Mucosa of rectum (tissue), 2 donors: ENCODE data around the gene IFNA16.
"Not testable (repeated sequence)": the region's sequence is repeated elsewhere in the genome, so short reads cannot be mapped to it uniquely, and the experiment has no call there.

Experiments
- H3K27ac ChIP-seq, 2 donors: one replicate each; pipeline ENCODE4 v1.7.0; 2013; ENCODE audit warnings: inconsistent platforms in 2 of 2, low read depth in 2 of 2, low read length in 2 of 2
- H3K27me3 ChIP-seq, 2 donors: one replicate each; pipeline ENCODE4 v1.7.0; 2013; ENCODE audit warnings: low read length in 2 of 2; ENCODE audit not compliant: control insufficient read depth in 2 of 2, insufficient read depth in 2 of 2
- H3K36me3 ChIP-seq, 2 donors: one replicate each; pipeline ENCODE4 v1.7.0; 2013; ENCODE audit warnings: low read length in 2 of 2; ENCODE audit not compliant: control insufficient read depth in 2 of 2, insufficient read depth in 2 of 2
- H3K4me1 ChIP-seq, 2 donors: one replicate each; pipeline ENCODE4 v1.7.0; 2013; ENCODE audit warnings: low read length in 2 of 2, mild to moderate bottlenecking in 1 of 2; ENCODE audit not compliant: control insufficient read depth in 2 of 2, insufficient read depth in 2 of 2
- H3K4me3 ChIP-seq, 2 donors: one replicate each; pipeline ENCODE4 v1.7.0; 2013; ENCODE audit warnings: low read length in 2 of 2
- H3K9ac ChIP-seq, 2 donors: one replicate each; pipeline ENCODE4 v1.7.0; 2013; ENCODE audit warnings: low read length in 2 of 2, low read depth in 1 of 2, mild to moderate bottlenecking in 1 of 2
- H3K9me3 ChIP-seq, 2 donors: one replicate each; pipeline ENCODE4 v1.7.0; 2013; ENCODE audit warnings: low read length in 2 of 2; ENCODE audit not compliant: control insufficient read depth in 2 of 2
- donor health status: healthy.
- donor health status: Normal muscosa, but diverticular disease.

The IFNA16 gene

GRCh38 chr9:21202105-21202504 lies 15.0 kb downstream of the IFNA16 start, which contains the start of gene IFNA7:
Gene IFNA7 (minus strand): TSS chr9:21202205. CDS start chr9:21202165, 40 bp downstream.
- H3K27me3 ChIP-seq, H3K27ac ChIP-seq, H3K9ac ChIP-seq, H3K36me3 ChIP-seq, H3K4me1 ChIP-seq, H3K4me3 ChIP-seq, H3K9me3 ChIP-seq: not testable (repeated sequence)

- not testable (repeated sequence) for H3K27ac ChIP-seq, H3K4me3 ChIP-seq, H3K27me3 ChIP-seq, H3K9me3 ChIP-seq, H3K4me1 ChIP-seq, H3K9ac ChIP-seq, H3K36me3 ChIP-seq
These were observed 22.0 kb downstream of the IFNA16 start for GRCh38 chr9:21194867-21195776.

GRCh38 chr9:21187487-21187886 lies 29.6 kb downstream of the IFNA16 start, which contains the start of gene IFNA4:
Gene IFNA4 (minus strand): TSS chr9:21187587. CDS start chr9:21187531, 56 bp downstream.
- not testable (repeated sequence) for H3K4me3 ChIP-seq, H3K9ac ChIP-seq, H3K9me3 ChIP-seq, H3K27me3 ChIP-seq, H3K27ac ChIP-seq, H3K4me1 ChIP-seq, H3K36me3 ChIP-seq

- H3K9me3 ChIP-seq, H3K9ac ChIP-seq, H3K4me1 ChIP-seq, H3K27ac ChIP-seq, H3K36me3 ChIP-seq, H3K4me3 ChIP-seq, H3K27me3 ChIP-seq: not testable (repeated sequence)
These were observed 34.0 kb downstream of the IFNA16 start for GRCh38 chr9:21182810-21183736.

GRCh38 chr9:21174671-21175070 lies 42.4 kb downstream of the IFNA16 start:
- H3K9me3 ChIP-seq: no peaks in the 10 kb centered on the region
- H3K4me3 ChIP-seq: no peak overlapping the region
- H3K27ac ChIP-seq: no peak overlapping the region
- H3K36me3 ChIP-seq: no peaks in the 10 kb centered on the region
- no peaks in the 10 kb centered on the region for H3K27me3 ChIP-seq
- H3K4me1 ChIP-seq: no peaks in the 10 kb centered on the region
- H3K9ac ChIP-seq: no peak overlapping the region

GRCh38 chr9:21172156-21172555 lies 45.0 kb downstream of the IFNA16 start:
- Histone ChIP-seq H3K36me3 (no peaks in the 10 kb centered on the region), H3K27me3 (no peaks in the 10 kb centered on the region), H3K4me3 (no peak overlapping the region), H3K9ac (no peak overlapping the region), H3K4me1 (no peaks in the 10 kb centered on the region), H3K9me3 (no peaks in the 10 kb centered on the region), H3K27ac (no peak overlapping the region)

- H3K36me3 ChIP-seq: no peaks in the 10 kb centered on the region
- no peaks in the 10 kb centered on the region for H3K9me3 ChIP-seq
- H3K4me1 ChIP-seq: no peaks in the 10 kb centered on the region
- H3K27me3 ChIP-seq: no peaks in the 10 kb centered on the region
- no peak overlapping the region for H3K4me3 ChIP-seq
- H3K9ac ChIP-seq: no peak overlapping the region
- no peak overlapping the region for H3K27ac ChIP-seq
These were observed 45.8 kb downstream of the IFNA16 start for GRCh38 chr9:21171351-21171750.

- not testable (repeated sequence) for H3K27ac ChIP-seq, H3K9me3 ChIP-seq, H3K27me3 ChIP-seq, H3K4me1 ChIP-seq, H3K36me3 ChIP-seq, H3K9ac ChIP-seq, H3K4me3 ChIP-seq
These were observed 50.6 kb downstream of the IFNA16 start, which contains the start of gene IFNA21 for GRCh38 chr9:21166560-21166959. Gene IFNA21 (minus strand): TSS chr9:21166660. CDS start chr9:21166612, 48 bp downstream.
